Mesendoderm (in vitro differentiated cells): ENCODE data around the gene HS2ST1.

Source experiments
- DNase-seq: peaks from one replicate; pipeline ENCODE4 v3.0.0; 2013
- H2AK5ac ChIP-seq: 2 replicates; pipeline ENCODE4 v1.6.1; 2013; ENCODE audit warnings: low read length, inconsistent platforms
- H2BK120ac ChIP-seq: 2 replicates; pipeline ENCODE4 v1.6.1; 2013; ENCODE audit warnings: low read depth, mild to moderate bottlenecking, low read length, moderate library complexity, mixed read lengths
- H2BK15ac ChIP-seq: replicated peaks from 2 replicates; pipeline ENCODE4 v1.6.1; 2013; ENCODE audit warnings: low read depth, mild to moderate bottlenecking, moderate library complexity
- H2BK5ac ChIP-seq: 2 replicates; pipeline ENCODE4 v1.6.1; 2013; ENCODE audit warnings: low read length, inconsistent platforms
- H3K18ac ChIP-seq: 2 replicates; pipeline ENCODE4 v1.6.1; 2013; ENCODE audit warnings: mild to moderate bottlenecking, low read length, mixed read lengths
- H3K23ac ChIP-seq: one replicate; pipeline ENCODE4 v1.6.1; 2013; ENCODE audit warnings: low read length
- H3K27ac ChIP-seq: 2 replicates; pipeline ENCODE4 v1.5.1; 2013; ENCODE audit warnings: low read depth, mild to moderate bottlenecking, inconsistent platforms, low read length, moderate library complexity
- H3K27me3 ChIP-seq: 2 replicates; pipeline ENCODE4 v1.6.1; 2013; ENCODE audit warnings: low read length, control low read depth, mild to moderate bottlenecking, inconsistent platforms; ENCODE audit not compliant: insufficient read depth, poor library complexity
- H3K36me3 ChIP-seq: 2 replicates; pipeline ENCODE4 v1.6.1; 2013; ENCODE audit warnings: low read length, inconsistent platforms; ENCODE audit not compliant: control insufficient read depth, insufficient read depth
- H3K4ac ChIP-seq: one replicate; pipeline ENCODE4 v1.6.1; 2013; ENCODE audit warnings: low read depth, mild to moderate bottlenecking, low read length, moderate library complexity
- H3K4me1 ChIP-seq: 2 replicates; pipeline ENCODE4 v1.6.1; 2013; ENCODE audit warnings: low read depth, low read length, inconsistent platforms; ENCODE audit not compliant: control insufficient read depth
- H3K4me2 ChIP-seq: 2 replicates; pipeline ENCODE4 v1.6.1; 2013; ENCODE audit warnings: low read length
- H3K4me3 ChIP-seq: 2 replicates; pipeline ENCODE4 v1.5.1; 2013; ENCODE audit warnings: mild to moderate bottlenecking, low read length
- H3K56ac ChIP-seq: one replicate; pipeline ENCODE4 v1.6.1; 2013; ENCODE audit warnings: low read length
- H3K79me1 ChIP-seq: 2 replicates; pipeline ENCODE4 v1.6.1; 2013; ENCODE audit warnings: low read length, inconsistent platforms
- H3K79me2 ChIP-seq: 2 replicates; pipeline ENCODE4 v1.6.1; 2013; ENCODE audit warnings: mild to moderate bottlenecking, low read length; ENCODE audit not compliant: control insufficient read depth, insufficient read depth
- H3K9ac ChIP-seq: 2 replicates; pipeline ENCODE4 v1.6.1; 2013; ENCODE audit warnings: low read length, inconsistent platforms
- H4K5ac ChIP-seq: one replicate; pipeline ENCODE4 v1.6.1; 2013; ENCODE audit warnings: low read length
- H4K8ac ChIP-seq: one replicate; pipeline ENCODE4 v1.6.1; 2013; ENCODE audit warnings: low read depth, mild to moderate bottlenecking, control low read depth, low read length, moderate library complexity
- WGBS: extraction: QIAGEN DNeasy Blood & Tissue Kit; methylation state at CpG from one replicate; pipeline ENCODE4 v1.1.7; 2013; ENCODE audit warnings: low lambda C conversion rate, missing lambda C conversion rate; ENCODE audit not compliant: insufficient coverage; ENCODE audit errors: extremely low coverage; 5-methylcytosine and 5-hydroxymethylcytosine counted together

Gene HS2ST1

DNA sequence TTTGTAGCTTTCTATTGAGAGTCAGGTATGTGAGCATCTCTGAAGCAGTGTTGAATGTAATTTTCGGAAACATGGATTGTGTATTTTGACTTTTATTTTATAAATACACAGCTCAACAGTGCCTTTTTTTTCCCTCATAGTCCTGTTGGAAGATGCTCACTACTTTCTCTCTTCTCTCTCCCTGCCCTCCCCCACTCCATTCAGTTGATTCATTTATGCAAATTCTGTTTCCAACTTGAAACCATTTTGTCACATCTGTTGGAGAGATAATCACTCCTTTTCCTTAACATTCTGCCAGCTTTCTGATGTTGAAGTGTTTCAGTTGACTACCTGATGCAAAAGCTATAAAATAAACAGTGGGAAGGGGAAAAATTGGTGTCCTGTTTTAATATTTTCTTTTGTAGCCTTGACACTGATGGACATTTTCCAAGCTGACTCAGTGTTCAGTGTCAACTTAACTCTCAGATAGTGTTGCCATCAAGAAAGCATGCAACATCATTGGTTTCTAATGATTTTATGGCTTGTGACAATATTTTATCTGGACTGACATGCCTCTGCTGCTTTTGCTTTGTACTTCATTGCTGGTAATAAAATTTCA, 194.5 kb downstream of the HS2ST1 start:
- Histone ChIP-seq H3K79me1 (no peaks in the 10 kb centered on the region), H4K8ac (no peak overlapping the region), H3K56ac (no peak overlapping the region), H3K4me3 (no peak overlapping the region), H4K5ac (no peak overlapping the region), H3K4me1 (peaks cover 8% of the 10 kb centered on the region), H3K9ac (no peak overlapping the region), H3K18ac (no peak overlapping the region), H3K27ac (no peak overlapping the region), H3K4me2 (no peak overlapping the region), H3K4ac (no peak overlapping the region), H3K36me3 (no peaks in the 10 kb centered on the region), H2BK5ac (no peak overlapping the region), H3K23ac (no peak overlapping the region), H2BK120ac (no peak overlapping the region), H3K79me2 (no peaks in the 10 kb centered on the region), H2BK15ac (no peak overlapping the region), H2AK5ac (no peak overlapping the region), H3K27me3 (no peaks in the 10 kb centered on the region)
- DNase-seq, result no peak
- no CpG with 5 or more reads among the region's 1 CpG for WGBS

DNA sequence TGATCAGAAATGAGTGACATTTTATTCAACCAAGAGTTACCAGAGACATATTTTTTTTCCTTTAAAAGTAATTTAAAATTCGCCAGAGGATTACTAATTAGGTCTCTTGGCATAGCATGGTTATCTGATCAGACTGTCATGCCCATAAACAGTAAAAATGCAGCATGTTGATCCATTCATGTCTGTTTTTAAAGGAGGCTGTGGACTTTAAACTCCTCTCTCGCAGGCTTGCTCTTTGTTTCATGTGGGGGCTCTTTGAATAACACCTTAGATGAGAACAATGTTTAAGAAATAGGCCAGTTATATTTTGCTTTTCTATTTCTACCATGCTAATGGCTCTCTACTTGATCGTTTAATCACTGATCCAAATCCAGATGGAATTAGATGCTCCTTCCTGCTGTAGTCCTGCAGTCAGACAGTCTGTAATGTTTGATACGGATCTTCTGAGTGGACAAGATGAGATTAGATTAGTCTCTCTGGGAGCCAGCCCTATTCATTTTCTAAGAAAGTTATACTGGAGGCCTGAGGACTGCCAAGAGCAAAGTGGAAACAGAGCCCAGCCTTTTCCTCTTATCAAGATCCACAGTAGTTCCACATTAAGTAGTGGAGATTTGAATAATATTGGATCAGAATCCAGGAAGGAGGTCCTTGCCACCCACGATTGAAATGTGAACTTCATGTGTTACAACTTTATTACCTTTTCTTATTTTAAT, 197.4 kb downstream of the HS2ST1 start:
- no peak overlapping the region for H3K18ac ChIP-seq
- H2BK15ac ChIP-seq, result no peak overlapping the region
- H2BK120ac ChIP-seq, result no peak overlapping the region
- H2BK5ac ChIP-seq, result no peak overlapping the region
- DNase-seq, result no peak
- no peaks in the 10 kb centered on the region for H3K79me1 ChIP-seq
- peaks cover 8% of the 10 kb centered on the region for H3K4me1 ChIP-seq
- H3K79me2 ChIP-seq, result no peaks in the 10 kb centered on the region
- H3K27me3 ChIP-seq, result no peaks in the 10 kb centered on the region
- no peak overlapping the region for H3K4me3 ChIP-seq
- no peak overlapping the region for H3K9ac ChIP-seq
- no peak overlapping the region for H3K4ac ChIP-seq
- no peak overlapping the region for H3K56ac ChIP-seq
- H3K4me2 ChIP-seq, result no peak overlapping the region
- WGBS, result no CpG with 5 or more reads among the region's 5 CpGs
- H3K36me3 ChIP-seq, result no peaks in the 10 kb centered on the region
- no peak overlapping the region for H2AK5ac ChIP-seq
- no peak overlapping the region for H4K5ac ChIP-seq
- H3K23ac ChIP-seq, result no peak overlapping the region
- H3K27ac ChIP-seq, result no peak overlapping the region
- H4K8ac ChIP-seq, result no peak overlapping the region

DNA sequence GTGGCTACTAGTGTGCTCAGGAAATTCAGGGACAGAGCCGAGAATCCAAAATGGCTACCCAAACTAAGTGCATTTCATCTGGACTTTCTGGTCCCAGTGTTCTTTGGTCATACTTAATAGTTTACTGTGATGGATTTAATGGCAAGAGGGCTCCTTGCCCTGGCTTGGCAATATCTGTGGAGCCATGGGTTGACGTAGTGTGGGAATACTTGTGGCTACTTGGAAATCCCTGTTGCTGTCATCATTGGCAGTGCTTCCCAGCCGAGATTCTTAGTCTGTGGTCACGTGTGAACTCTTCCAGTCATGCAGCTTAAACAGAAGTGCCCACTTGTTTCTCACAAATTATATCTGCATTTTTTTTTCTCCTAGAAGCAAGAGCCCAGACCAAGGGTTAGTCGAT, 198.9 kb downstream of the HS2ST1 start:
- Histone ChIP-seq H4K5ac (no peak overlapping the region), H3K18ac (no peak overlapping the region), H3K4me2 (no peak overlapping the region), H3K4me1 (peaks cover 7% of the 10 kb centered on the region), H3K9ac (no peak overlapping the region), H3K79me1 (no peaks in the 10 kb centered on the region), H3K27ac (no peak overlapping the region), H3K4ac (no peak overlapping the region), H2BK120ac (no peak overlapping the region), H2AK5ac (no peak overlapping the region), H2BK5ac (no peak overlapping the region), H3K79me2 (no peaks in the 10 kb centered on the region), H3K4me3 (no peak overlapping the region), H3K27me3 (no peaks in the 10 kb centered on the region), H3K23ac (no peak overlapping the region), H4K8ac (no peak overlapping the region), H3K36me3 (no peaks in the 10 kb centered on the region), H3K56ac (no peak overlapping the region), H2BK15ac (no peak overlapping the region)
- WGBS, result no CpG with 5 or more reads among the region's 5 CpGs
- no peak for DNase-seq

DNA sequence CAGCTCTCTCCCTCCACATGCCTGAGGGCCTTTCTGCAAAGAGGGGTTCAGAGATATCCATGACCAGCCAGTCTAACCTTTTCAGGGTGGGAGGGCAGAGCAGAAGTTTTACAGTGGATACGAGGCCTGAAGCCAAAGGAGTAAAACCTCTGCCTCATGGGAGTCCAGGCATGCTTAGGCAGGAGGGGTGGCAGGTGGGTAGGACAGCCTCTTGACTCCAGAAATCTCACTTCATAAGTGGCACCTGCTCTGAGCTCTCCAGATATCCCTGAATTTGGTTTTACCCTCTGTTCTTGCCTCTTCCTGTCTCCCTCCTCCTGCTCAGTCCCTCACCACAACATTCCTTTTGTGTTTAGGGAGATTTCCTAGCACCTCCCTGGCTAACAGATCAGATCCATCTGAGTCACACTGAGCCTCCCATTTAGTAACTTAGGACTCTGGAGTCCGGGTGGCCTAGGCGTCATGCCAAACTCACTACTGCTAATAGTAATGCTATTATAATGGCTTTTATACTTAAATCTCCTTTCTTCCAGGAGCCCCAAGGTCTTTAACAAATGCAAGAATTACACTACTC, 201.0 kb downstream of the HS2ST1 start:
- Histone ChIP-seq H3K27ac (no peak overlapping the region), H3K4ac (no peak overlapping the region), H2AK5ac (no peak overlapping the region), H3K4me1 (no peaks in the 10 kb centered on the region), H3K79me1 (no peaks in the 10 kb centered on the region), H3K4me3 (no peak overlapping the region), H3K9ac (no peak overlapping the region), H3K79me2 (no peaks in the 10 kb centered on the region), H3K27me3 (no peaks in the 10 kb centered on the region), H4K5ac (no peak overlapping the region), H3K4me2 (no peak overlapping the region), H3K56ac (no peak overlapping the region), H2BK120ac (no peak overlapping the region), H4K8ac (no peak overlapping the region), H2BK5ac (no peak overlapping the region), H3K23ac (no peak overlapping the region), H3K18ac (no peak overlapping the region), H3K36me3 (no peaks in the 10 kb centered on the region), H2BK15ac (no peak overlapping the region)
- WGBS, result no CpG with 5 or more reads among the region's 3 CpGs
- DNase-seq, result peak; percentile 40

DNA sequence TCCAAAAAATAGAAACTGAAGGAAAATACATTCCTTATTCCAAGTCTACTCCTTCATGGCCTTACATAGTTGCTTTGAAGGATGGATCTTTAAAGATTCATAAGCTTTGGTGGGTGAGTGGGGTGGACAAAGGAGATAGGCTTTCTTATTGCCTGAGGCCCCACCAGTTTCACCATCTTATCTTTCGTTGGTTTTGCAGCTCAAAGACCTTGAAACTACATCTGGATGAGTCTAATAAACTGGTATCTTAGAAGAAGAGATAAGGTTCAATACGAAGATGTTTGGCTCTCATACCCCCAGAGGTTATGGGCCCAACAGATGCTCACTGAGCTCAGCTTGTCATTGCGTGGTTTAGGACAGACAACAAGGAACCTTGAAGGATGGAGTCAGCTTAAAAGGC, 201.5 kb downstream of the HS2ST1 start:
- H3K4me1 ChIP-seq, result no peaks in the 10 kb centered on the region
- H3K4me2 ChIP-seq, result no peak overlapping the region
- H4K5ac ChIP-seq, result no peak overlapping the region
- no peak overlapping the region for H3K27ac ChIP-seq
- no peak overlapping the region for H2AK5ac ChIP-seq
- no peak overlapping the region for H4K8ac ChIP-seq
- H3K27me3 ChIP-seq, result no peaks in the 10 kb centered on the region
- no peak overlapping the region for H2BK5ac ChIP-seq
- H3K36me3 ChIP-seq, result no peaks in the 10 kb centered on the region
- H3K18ac ChIP-seq, result no peak overlapping the region
- H3K23ac ChIP-seq, result no peak overlapping the region
- H3K4ac ChIP-seq, result no peak overlapping the region
- H2BK15ac ChIP-seq, result no peak overlapping the region
- no peak overlapping the region for H3K4me3 ChIP-seq
- no peak overlapping the region for H3K9ac ChIP-seq
- no peak for DNase-seq
- WGBS, result no CpG with 5 or more reads among the region's 3 CpGs
- H2BK120ac ChIP-seq, result no peak overlapping the region
- no peak overlapping the region for H3K56ac ChIP-seq
- no peaks in the 10 kb centered on the region for H3K79me2 ChIP-seq
- H3K79me1 ChIP-seq, result no peaks in the 10 kb centered on the region
